Esophagus squamous epithelium (tissue), 4 donors: ENCODE results near the gene CNGB1.

Source experiments
- CTCF ChIP-seq, 6 experiments: fragments of 450-650 bp in 4 of 6; fragments of 200-600 bp in 2 of 6; sonication (generic) in 2 of 6; IDR thresholded peaks; one replicate each; pipeline ENCODE4 v1.5.1; 2016 to 2019; ENCODE audit warnings: antibody characterized with exemption in 6 of 6, mild to moderate bottlenecking in 4 of 6, moderate library complexity in 4 of 6
- POLR2A ChIP-seq, 4 donors: fragments of 450-650 bp; IDR thresholded peaks; one replicate each; pipeline ENCODE4 v1.6.1; 2017; ENCODE audit warnings: antibody characterized with exemption in 4 of 4, mild to moderate bottlenecking in 4 of 4, moderate library complexity in 3 of 4

GRCh38 chr16:57894390-57895080 lies 76.4 kb downstream of the CNGB1 start:
- no peak for TF ChIP-seq CTCF (IDR thresholded peaks at IDR 0.05)
- TF ChIP-seq POLR2A (IDR thresholded peaks at IDR 0.05): no peak
